Omental fat pad (tissue), 4 donors: ENCODE data around the gene BBLN. TPM values are rescaled to one million over a fixed set of nuclear protein-coding genes. Genes with fewer than 3 reads are reported as not detected.

Experiments
- ATAC-seq: fragments of 150-250 bp; one replicate; pipeline ENCODE4 v1.9.1; 2016; ENCODE audit warnings: mild to moderate bottlenecking, moderate library complexity; ENCODE audit not compliant: low FRiP score
- DNase-seq: peaks from one replicate; pipeline ENCODE4 v3.0.0-alpha.2; 2019; ENCODE audit warnings: low spot score
- total RNA-seq, 4 donors: library from RNA; depleted of rRNA; stranded (reverse); fragments of >200 nt; gene quantifications; one replicate each; pipeline ENCODE4 v1.1.0, GENCODE V29; 2016
- TF ChIP-seq, protein P1 (sequence below), 3 donors: fragments of 450-650 bp; IDR thresholded peaks; one replicate each; pipeline ENCODE4 v1.5.1; 2016 to 2017; ENCODE audit warnings: antibody characterized with exemption in 3 of 3, mild to moderate bottlenecking in 3 of 3, moderate library complexity in 2 of 3

The BBLN gene
- total RNA-seq, 4 donors from 2014 or later = 117 to 174 (median 138) TPM

DNA sequence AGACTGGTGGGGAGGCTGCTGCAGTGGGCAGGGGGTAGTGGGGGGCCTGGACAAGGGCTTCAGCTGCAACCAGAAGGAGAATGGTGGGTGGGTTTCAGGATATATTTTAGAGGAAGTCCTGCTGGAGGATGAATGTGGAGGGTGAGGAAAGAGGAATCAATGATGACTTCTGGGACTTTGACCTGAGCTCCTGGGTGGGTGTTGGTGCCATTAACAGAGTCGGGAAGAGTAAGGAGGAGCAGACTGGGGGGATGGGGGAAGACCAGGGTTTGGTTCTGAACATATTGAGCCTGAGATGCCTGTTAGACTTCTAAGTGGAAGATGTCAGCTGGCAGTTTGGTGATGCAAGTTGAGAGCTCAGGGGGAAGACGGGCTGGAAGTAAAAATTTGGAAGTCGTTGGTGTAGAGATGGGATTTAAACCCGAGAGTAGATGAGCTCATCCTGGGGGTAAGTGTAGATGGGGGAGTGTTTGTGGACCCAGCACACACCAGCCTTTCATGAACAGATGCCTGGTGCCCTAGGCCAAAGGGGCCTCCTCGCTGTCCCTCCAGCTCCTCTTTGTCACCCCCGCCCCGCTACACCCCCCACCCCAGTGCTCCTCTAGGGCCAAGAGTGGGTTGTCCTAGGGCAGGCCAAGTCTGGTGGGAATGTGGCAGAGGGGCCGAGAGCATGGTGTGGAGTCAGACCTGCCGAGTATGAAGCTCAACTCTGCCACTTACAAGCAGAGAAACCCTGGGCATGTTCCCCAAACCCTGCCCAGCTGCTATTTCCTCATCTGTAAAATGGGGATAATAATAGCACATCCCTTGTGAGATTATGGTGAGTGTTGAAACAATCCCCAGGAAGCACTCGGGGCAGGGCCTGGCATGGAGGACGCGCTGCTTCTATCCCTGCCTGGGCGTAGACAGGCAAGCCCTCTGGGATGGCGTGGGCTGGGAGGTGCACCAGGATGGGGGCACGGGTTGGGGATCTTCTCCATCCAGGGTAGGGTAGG, 47.1 kb downstream of the BBLN start:
- no peak for DNase-seq
- ATAC-seq = no peak

GRCh38 chr9:128208386-128208785, 48.3 kb downstream of the BBLN start:
- ATAC-seq (no peak), DNase-seq (no peak)
- TF ChIP-seq, protein P1, sequence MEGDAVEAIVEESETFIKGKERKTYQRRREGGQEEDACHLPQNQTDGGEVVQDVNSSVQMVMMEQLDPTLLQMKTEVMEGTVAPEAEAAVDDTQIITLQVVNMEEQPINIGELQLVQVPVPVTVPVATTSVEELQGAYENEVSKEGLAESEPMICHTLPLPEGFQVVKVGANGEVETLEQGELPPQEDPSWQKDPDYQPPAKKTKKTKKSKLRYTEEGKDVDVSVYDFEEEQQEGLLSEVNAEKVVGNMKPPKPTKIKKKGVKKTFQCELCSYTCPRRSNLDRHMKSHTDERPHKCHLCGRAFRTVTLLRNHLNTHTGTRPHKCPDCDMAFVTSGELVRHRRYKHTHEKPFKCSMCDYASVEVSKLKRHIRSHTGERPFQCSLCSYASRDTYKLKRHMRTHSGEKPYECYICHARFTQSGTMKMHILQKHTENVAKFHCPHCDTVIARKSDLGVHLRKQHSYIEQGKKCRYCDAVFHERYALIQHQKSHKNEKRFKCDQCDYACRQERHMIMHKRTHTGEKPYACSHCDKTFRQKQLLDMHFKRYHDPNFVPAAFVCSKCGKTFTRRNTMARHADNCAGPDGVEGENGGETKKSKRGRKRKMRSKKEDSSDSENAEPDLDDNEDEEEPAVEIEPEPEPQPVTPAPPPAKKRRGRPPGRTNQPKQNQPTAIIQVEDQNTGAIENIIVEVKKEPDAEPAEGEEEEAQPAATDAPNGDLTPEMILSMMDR (IDR thresholded peaks at IDR 0.05) = no peak

More for the DNA sequence above, 47.1 kb downstream of the BBLN start:
- TF ChIP-seq, protein P1 (IDR thresholded peaks at IDR 0.05) = no peak

DNA sequence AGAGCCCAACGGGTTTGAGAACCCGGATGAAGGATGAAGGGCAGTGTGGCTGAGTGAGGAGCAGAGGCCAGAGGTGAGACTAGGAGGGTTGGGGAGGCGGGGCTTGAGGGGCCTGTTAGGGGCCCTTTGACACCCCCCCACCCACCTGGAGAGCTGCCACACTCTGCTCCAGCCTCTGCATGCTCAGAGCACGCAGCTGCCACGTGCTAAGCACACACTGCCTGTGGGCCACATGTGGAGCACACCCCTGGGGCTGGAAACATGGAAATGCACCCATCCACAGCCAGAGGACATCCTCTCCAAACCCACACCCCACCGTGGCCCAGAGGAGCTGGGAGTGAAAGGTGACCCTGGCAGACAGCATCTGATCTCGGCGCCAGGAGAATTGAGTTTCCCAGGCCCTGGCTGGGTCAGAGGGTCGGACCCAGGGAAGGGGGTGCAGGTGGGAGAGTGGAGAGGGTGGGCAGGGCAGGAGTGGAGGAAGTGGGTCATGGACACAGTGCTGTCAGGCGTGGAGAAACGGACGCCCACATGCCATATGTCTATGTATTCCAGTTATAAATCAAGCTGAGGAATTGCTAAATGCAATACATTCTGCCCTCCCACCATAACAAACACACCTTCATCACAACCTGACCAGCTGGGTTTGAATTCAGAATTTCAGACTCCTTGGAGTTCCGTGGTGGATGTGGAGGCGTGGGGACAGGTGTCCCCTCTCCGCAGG, 49.0 kb downstream of the BBLN start:
- TF ChIP-seq, protein P1 (IDR thresholded peaks at IDR 0.05) = no peak
- DNase-seq = no peak
- ATAC-seq = no peak

- TF ChIP-seq, protein P1 (IDR thresholded peaks at IDR 0.05) = no peak
- no peak for ATAC-seq
- DNase-seq = no peak
Measured at GRCh38 chr9:128211186-128211980, 51.3 kb downstream of the BBLN start.

DNA sequence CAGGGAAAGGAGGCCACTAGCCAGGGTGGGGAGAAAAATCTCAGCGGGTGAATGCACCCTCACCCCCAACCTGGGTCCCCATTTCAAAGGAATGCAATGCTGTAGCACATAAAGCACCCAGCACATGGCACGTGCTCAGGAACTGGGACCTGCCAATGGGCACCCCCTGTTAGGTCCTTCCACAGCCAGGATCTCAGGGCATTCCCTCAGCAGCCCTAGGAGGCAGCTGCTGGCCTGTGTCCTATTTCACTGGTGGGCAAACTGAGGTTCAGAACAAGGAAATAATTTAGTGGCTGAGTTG, 51.9 kb downstream of the BBLN start:
- TF ChIP-seq, protein P1 (IDR thresholded peaks at IDR 0.05) = no peak
- DNase-seq = no peak
- ATAC-seq = no peak

Other genes with a start within 250 kb of the BBLN start
- 10 to 100 TPM; 26.6 to 78.5 (median 45.0) TPM for gene ST6GALNAC4, start 243.2 kb upstream of the BBLN start, total RNA-seq
- 1 to 10 TPM in 3 of 4 donors, under 1 TPM in 1; 0.82 to 3.0 (median 1.3) TPM for gene PIP5KL1, start 229.5 kb upstream of the BBLN start, total RNA-seq
- 10 to 100 TPM in 3 of 4 donors, 1 to 10 TPM in 1; 8.8 to 18.0 (median 13.5) TPM for gene DPM2, start 222.4 kb upstream of the BBLN start, total RNA-seq
- 1 to 10 TPM; 4.8 to 9.0 (median 7.1) TPM for gene EEIG1, start 179.3 kb upstream of the BBLN start, total RNA-seq
- 10 to 100 TPM in 1 of 4 donors, 1 to 10 TPM in 3; 5.3 to 13.1 (median 6.7) TPM for gene NAIF1, start 92.9 kb upstream of the BBLN start, total RNA-seq
- gene SLC25A25, start 92.0 kb upstream of the BBLN start, total RNA-seq = 100 to 1,000 TPM in 2 of 4 donors, 10 to 100 TPM in 2; 37.8 to 147 (median 102) TPM
- gene PTGES2, start 32.5 kb upstream of the BBLN start, total RNA-seq = 10 to 100 TPM; 34.6 to 59.4 (median 53.0) TPM
- 1 to 10 TPM in 2 of 4 donors, not detected in 2; 1.7 TPM for gene LCN2, start 10.8 kb upstream of the BBLN start, total RNA-seq
- gene CIZ1, start 31.3 kb downstream of the BBLN start, total RNA-seq = 10 to 100 TPM; 40.1 to 70.1 (median 52.5) TPM
- gene DNM1, start 43.1 kb downstream of the BBLN start, total RNA-seq = 10 to 100 TPM in 3 of 4 donors, 1 to 10 TPM in 1; 4.0 to 60.5 (median 20.0) TPM
- 10 to 100 TPM; 63.0 to 99.8 (median 75.9) TPM for gene GOLGA2, start 115.7 kb downstream of the BBLN start, total RNA-seq
- 10 to 100 TPM in 3 of 4 donors, 1 to 10 TPM in 1; 10.0 to 33.3 (median 25.2) TPM for gene SWI5, start 116.0 kb downstream of the BBLN start, total RNA-seq
- gene TRUB2, start 162.2 kb downstream of the BBLN start, total RNA-seq = 10 to 100 TPM in 2 of 4 donors, 1 to 10 TPM in 2; 9.1 to 10.3 (median 9.9) TPM
- 10 to 100 TPM; 30.6 to 34.7 (median 32.8) TPM for gene COQ4, start 162.6 kb downstream of the BBLN start, total RNA-seq
- gene SLC27A4, start 180.3 kb downstream of the BBLN start, total RNA-seq = 10 to 100 TPM; 13.2 to 25.4 (median 16.1) TPM
- gene URM1, start 211.1 kb downstream of the BBLN start, total RNA-seq = 10 to 100 TPM; 19.8 to 26.0 (median 23.8) TPM